NCI-H1417 treated with DMSO at 0.1 percent for 48 hours (cell line): ENCODE measurements around the gene FAAH.

ENCODE experiments used
- DNase-seq: peaks from one replicate; lab custom pipeline; 2025; lab: John Stamatoyannopoulos, UW

FAAH gene

GRCh38 chr1:46449223-46450159 lies 55.4 kb downstream of the FAAH start:
- DNase-seq = no peak

GRCh38 chr1:46450160-46450517 lies 56.0 kb downstream of the FAAH start:
- DNase-seq = no peak

GRCh38 chr1:46451948-46452930 lies 58.1 kb downstream of the FAAH start:
- no peak for DNase-seq

DNA sequence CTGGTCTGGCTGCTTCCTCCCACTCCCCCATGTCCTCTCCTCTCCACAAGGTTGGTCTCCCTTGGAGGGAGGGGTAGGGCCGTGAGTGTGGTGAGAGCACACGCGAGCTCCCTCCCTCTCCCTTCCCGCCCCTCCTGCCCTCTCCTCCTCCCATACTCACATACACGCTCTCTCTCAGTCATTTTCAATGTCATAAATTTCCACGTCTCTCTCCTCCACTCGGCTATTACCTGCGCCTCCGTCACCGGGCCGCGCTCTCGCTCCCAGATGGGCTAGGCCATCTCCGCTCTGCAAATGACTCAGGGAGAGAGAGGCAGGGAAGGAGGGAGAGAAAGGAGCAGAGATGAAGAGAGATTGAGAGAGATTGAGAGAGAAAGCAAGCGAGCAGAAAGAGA lies 58.8 kb downstream of the FAAH start:
- DNase-seq = no peak

DNA sequence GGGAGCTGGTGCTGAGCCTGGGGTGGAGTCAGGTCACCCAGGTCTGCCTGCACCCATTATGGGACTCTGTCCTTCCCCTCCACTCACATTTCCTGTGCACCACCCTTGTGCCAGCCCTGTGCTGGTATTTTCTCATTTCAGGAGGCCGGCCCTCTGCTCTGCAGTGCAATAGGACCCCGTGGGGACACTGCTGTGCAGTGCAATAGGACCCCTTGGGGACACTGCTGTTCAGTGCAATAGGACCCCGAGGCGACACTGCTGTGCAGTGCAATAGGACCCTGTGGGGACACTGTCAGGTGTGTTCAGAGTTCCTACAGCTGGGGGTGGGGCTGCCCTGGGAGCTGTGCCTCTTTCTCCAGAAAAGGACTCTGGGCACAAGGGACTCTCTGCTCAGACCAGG lies 59.3 kb downstream of the FAAH start:
- no peak for DNase-seq

DNA sequence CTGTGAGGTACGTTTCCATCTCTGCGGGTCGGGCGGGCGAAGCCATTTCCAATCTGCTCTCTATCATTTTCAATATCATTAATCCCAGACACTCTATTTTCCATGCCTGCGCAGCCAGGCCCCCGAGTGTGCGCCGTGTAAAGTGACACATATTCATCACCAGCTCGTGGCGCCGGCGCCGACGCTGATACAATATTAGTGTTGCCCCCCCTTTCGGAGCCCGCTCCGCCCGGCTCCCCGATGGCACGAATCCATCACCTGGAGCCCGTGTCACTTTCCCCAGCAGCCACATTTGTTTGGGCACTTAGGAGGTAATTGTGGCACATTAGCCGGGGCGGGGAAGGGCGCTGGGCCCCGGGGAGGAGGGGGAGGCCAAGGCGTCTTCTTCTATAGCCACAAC lies 61.8 kb downstream of the FAAH start:
- DNase-seq = peak; percentile 41

GRCh38 chr1:46456411-46456963 lies 62.4 kb downstream of the FAAH start:
- DNase-seq = no peak

DNA sequence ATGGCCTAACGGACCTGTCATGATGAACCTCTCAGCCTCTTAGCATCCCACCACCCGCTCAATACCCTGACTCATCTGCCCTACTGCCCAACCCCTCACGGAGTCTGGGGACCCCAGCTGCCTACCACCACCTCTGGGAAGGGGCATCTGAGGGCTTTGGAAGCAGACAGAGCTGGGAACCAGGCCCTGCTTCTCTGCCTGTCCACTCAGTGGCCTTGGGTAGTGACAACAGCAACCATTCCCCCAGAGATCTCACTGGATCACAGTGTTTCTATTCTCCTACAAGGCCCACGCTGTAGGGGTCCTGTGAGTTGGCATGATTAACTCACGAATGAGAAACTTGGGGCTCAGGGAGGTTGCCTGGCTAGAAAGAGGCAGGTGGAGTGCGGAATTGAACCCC lies 63.1 kb downstream of the FAAH start:
- DNase-seq = no peak

GRCh38 chr1:46458190-46458589 lies 64.1 kb downstream of the FAAH start:
- DNase-seq = no peak

DNA sequence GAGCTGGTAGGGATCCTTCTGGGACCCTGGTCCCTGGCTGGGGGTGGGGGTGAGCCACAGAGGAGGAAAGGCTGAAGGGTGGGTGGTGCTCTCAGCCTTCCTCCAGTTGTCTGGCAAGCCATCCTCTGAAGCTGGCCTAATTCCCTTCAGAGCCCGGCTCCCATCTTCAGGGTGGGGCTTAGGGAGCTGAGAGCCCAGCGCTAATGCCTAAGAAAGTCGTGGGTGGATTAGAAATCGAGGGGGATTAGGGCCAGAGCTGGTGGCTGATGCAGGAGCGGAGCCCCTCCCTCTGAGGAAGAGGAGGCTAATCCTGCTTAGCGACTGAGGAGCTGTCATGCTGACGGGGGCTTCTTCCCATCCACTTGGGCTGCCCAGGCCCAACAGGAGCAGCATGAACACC lies 64.7 kb downstream of the FAAH start:
- no peak for DNase-seq

DNA sequence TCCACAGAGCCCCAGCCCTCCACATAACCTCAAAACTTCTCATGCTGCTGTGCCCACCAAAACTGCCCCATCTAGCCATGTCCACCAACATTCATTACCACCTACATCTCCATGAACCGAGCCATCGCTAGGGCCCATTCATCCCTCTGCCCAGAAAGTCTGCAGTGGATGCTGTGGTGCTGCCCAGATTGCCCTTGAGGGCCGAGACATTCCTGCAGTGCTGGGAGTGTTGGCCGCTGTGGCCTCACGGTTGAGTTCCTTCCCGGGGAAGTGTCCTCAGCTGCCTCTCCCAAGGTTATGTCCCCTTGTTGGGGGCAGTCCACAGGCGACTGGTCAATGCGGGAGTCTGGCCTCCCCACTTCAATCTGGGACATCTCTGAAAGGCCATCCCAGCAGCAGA lies 65.2 kb downstream of the FAAH start:
- DNase-seq = no peak

GRCh38 chr1:46461017-46461808 lies 67.1 kb downstream of the FAAH start:
- DNase-seq = no peak

DNA sequence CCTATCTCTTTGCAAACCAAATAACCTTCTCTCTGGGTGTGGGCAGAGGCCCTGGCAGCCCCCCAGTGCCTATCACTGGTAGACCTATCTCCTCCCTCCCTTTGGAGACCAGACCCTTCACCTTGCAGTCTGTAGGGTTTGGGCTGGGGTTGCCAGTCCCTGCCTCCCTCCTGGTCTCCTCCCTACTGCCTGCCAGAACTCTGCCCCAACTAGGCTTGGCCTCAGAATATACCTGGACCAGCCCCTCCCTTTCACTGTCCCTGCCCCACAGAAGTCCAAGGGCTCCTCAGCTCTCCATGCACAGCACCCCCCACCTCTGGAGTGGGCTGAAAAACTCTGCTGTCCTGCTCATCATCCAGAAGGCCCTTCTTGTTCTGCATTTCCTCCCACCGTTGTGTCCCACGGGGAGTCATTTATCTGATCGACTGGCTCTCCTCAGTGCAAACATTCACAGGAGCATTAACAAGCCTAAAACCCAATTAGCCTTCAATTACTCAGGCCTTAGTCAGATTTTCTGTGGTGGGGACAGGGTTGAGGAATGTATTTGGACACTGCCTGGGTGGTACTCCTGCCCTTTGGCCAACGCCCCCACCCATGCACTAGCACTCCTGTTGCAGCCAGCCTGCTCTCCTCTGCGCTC lies 67.8 kb downstream of the FAAH start:
- DNase-seq = no peak
